ENCODE data around the gene EXOSC3.
A peak's percentile ranks its signal among the peaks of the same experiment; 100 is the strongest.
"Not testable (repeated sequence)": the region's sequence is repeated elsewhere in the genome, so short reads cannot be mapped to it uniquely, and the experiment has no call there.

EXOSC3 gene

DNA sequence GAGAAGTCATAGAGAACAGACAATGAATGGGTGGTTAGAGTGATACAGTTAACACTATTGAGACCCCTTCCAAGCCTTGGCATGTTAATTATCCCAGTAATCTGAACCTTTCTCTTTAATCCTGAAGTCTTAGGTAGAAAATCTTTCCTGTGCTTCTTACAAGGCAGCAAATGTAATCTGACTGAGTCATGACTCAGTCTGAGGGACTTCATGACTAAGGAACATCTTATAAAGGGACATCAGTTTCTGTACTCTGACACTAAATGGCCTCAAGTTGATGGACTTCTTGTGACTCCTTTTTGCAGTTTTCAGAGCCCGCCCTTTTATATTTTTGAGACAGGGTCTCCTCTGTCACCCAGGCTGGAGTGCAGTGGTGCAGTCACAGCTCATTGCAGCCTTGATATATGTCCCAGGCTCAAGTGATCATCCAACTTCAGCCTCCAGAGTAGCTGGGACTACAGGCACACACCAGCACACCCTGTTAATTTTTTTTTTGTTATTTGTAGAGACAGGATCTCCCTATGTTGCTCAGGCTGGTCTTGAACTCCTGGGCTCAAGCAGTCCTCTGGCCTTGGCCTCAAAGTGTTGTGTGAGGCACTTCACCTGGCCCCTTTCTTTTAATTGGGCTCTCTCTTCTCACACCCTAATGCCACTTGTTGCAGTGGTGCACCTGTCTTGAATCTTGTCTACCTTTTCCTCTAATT, 9.5 kb downstream of the EXOSC3 start:
- DNase-seq: no peak

DNA sequence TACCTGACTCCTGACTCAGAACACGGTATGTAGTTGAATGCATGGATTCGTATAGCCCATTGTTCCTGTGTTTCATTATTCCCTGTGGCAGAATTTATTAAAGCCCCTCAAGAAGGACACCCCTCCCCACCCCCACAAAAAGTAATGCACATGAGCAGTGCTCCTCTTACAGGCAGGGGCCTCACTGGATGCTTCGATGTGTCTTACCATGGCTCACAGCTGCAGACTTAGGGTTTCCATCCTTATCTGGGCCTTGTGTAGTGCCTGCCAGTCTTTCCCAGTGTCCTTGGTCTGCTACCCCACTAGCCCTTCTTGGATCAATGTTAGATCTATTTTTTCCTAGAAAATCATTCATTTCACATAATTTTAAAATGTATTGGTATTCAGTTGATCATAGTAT, 14.9 kb downstream of the EXOSC3 start:
- DNase-seq: no peak

DNA sequence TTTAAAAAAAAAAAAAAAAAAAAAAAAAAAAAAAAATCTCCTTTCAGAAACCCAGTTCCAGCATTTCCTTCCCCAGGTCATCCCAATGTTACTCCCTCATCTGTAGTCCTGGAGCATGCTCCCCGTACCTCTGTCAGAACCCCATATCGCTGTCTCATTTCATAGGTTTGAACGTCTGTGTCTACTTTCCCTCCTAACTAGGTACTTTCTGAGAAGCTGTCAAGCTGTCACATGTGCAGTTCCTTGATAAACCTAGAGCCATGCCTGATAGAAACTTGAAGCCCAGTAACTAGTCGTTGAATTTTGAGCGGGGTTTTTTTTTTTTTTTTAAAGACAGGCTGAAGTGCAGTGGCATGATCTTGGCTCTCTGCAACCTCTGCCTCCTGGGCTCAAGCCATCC, 15.6 kb downstream of the EXOSC3 start:
- no peak for DNase-seq

DNA sequence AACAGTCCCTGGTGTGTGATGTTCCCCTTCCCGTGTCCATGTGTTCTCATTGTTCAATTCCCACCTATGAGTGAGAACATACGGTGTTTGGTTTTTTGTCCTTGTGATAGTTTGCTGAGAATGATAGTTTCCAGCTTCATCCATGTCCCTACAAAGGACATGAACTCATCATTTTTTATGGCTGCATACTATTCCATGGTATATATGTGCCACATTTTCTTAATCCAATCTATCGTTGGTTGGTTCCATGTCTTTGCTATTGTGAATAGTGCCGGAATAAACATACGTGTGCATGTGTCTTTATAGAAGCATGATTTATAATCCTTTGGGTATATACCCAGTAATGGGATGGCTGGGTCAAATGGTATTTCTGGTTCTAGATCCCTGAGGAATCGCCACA, 19.6 kb downstream of the EXOSC3 start:
- not testable (repeated sequence) for DNase-seq

DNA sequence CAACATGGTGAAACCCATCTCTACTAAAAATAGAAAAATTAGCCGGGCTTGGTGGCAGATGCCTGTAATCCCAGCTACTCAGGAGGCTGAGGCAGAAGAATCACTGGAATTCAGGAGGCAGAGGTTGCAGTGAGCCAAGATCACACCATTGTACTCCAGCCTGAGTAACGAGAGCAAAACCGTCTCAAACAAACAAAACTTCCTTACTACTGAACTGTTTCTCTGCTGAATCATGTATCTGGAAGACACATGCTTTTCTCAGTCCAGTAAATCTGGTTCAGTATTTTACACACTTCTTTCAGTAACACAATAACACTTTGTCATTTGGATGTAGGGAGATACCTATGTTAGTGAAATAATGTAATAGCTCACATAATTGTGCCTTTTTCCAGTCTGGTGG, 23.4 kb downstream of the EXOSC3 start:
- no peak for DNase-seq

DNA sequence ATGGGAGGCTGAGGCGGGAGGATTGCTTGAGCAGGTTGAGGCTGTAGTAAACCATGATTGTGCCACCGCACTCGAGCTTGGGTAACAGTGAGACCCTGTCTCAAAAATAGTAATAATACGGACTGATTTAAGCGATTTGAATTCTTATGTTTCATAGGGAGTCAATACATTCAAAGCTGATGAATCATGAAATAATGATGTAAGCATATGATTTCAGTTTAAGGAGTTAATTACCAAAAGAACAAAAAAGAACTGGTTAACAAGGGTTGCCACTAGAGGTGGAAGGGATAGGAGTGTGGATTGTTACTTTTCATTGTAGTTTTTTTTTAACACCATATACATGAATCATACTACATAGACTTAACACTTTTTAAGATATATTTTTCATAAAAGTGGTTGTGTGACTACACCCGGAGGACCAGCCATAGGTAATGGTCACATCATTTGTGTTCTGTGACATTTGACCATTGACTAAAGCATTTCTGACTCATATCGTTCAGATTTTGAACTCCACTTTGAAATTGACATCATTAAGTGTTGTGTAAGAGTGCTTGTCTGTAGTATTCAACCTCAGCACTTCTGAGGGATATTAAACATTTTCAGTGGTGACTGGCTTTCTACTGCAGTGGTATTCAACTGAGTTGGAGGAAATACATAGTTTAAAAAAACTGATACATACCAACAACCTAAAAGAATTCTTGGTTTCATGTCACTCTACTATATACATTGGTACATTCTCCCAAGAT, 24.3 kb downstream of the EXOSC3 start:
- no peak for DNase-seq

DNA sequence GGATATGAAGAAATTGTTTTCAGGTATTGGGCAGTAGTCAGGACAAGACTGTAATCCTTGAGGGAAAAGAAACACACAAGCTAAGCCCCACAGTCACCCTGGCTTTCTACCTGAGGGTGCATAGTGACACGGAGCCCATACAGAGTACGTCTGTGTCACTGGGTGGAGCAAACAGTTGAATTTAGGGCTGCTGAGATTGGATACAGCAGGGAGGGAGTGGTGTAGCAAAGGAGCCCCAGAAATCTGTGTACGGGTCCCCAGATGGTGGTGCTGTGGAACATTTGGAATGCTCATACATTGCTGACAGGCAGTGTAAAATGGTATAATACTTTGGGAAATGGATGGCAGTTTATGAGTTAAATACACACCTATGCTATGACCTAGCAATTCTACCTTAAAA, 26.1 kb downstream of the EXOSC3 start:
- DNase-seq: no peak

DNA sequence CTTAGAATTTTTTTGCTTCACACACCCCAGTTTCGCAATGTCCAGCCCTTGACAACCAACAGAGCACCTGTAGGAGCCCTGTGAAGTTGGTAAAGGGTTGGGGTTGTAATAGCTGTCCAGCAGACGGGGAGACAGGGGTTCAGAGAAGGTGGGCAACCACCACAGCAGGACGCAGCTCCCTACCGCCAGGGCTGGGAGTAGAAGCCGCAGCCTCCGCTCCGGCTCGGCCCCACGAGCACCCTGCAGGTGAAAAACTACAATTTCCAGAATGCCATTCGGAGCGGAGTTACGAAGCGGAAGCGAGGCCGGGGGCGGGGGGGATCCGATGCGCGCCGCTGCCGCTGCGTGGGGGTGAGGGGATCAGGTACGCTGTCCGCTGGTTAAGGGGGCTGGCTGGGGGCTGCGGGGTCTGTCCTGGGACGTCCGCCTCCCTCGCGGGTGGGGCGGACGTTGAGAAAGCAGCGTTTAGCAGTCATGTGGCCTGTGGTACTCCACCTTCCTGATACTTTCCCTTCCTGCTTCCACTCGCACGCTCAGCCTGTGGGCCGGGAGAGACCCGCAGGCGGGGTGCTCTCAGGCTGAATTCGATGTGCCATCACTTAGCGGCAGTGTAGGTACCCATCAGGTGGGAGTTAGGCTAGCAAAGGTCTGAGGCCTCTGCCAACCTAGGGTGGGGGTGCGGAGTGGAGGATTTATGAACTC, 31.2 kb downstream of the EXOSC3 start, which contains the start of gene TRMT10B:
Gene TRMT10B (plus strand): TSS at position 317 of the 702 bp plus-strand sequence. CDS start 8,127 bp downstream, outside the sequence.
- DNase-seq: peak; percentile 2

DNA sequence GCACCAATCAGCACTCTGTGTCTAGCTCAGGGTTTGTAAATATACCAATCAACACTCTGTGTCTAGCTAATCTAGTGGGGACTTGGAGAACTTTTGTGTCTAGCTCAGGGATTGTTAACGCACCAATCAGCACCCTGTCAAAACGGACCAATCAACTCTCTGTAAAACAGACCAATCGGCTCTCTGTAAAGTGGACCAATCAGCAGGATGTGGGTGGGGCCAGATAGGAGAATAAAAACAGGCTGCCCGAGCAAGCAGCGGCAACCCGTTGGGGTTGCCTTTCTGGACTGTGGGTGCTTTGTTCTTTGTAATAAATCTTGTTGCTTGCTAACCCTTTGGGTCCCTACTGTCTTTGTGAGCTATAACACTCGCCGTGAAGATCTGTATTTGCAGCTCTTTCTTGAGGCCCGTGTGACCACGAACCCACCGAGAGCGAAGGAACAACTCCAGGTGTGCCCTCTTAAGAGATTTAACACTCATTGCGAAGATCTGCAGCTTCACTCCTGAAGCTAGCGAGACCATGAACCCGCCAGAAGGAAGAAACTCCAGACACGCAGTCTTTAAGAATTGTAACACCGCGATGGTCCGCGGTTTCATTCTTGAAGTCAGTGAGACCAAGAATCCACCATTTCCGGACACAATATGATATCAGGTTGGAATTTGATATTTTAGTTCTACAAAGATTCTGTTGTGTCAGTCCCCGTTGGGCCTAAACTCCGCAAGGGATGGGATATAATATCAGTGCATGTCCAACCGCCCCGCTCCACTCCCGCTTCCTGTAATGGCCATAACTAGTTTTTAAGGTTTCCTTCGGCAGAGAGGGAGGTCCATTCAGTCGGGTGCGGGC, 32.0 kb downstream of the EXOSC3 start:
- DNase-seq: no peak

DNA sequence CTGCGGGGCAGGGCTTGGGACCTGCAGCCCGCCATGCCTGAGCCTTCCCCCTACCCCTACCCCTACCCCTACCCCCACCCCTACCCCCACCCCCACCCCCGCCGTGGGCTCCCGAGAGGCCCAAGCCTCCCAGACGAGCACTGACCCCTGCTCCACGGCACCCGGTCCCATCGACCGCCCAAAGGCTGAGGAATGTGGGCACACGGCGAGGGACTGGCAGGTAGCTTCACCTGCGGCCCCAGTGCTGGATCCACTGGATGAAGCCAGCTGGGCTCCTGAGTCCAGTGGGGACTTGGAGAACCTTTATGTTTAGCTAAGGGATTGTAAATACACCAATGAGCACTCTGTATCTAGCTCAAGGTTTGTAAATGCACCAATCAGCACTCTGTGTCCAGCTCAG, 32.8 kb downstream of the EXOSC3 start:
- not testable (repeated sequence) for DNase-seq

DNA sequence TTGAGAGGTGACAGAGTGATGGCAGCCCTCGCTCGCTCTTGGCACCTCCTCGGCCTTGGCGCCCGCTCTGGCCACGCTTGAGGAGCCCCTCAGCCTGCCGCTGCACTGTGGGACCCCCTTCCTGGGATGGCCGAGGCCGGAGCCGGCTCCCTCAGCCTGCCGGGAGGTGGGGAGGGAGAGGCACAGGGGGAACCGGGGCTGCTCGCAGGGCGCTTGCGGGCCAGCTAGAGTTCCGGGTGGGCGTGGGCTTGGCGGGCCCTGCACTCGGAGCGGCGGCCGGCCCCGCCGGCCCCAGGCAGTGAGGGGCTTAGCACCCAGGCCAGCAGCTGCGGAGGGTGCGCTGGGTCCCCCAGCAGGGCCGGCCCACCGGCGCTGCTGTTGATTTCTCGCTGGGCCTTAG, 33.2 kb downstream of the EXOSC3 start:
- not testable (repeated sequence) for DNase-seq

DNA sequence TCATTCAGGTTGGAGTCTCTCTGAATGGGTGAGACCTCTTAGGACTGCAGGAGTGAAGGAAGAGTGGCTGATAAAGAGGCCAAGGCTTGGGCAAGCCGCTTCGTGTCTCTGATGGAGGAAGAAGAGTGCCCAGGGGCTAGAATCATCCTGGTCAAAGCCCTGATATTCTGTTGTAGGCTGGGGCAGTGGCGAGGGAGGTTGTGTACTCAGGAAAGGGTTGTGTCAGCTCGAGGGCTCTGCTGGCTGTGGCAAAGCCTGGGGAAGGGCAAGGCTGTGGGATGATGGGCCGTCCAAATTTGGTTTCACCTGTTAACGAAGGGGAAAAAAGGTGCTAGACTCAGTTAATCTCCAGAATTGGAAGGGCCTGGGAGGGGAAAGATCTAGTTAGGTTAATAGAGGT, 33.7 kb downstream of the EXOSC3 start:
- no peak for DNase-seq

DNA sequence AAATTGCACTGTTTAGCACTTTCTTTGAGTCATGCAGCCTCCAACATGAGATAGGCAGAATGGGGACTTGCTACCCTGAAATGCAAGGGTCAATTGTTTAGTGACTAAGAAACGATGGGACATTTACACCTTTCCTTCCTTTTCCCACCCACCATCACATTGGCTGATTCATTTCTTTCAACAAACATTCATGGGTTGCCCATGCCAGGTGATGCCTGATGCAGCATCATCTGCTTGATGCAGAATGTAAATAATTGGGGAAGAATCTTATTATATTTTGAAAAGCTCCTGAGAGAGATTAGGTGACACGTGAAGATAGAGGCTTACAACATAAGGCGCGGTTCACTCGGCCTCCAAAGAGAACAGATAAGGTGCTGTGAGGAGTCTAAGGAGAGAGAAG, 35.7 kb downstream of the EXOSC3 start:
- no peak for DNase-seq

DNA sequence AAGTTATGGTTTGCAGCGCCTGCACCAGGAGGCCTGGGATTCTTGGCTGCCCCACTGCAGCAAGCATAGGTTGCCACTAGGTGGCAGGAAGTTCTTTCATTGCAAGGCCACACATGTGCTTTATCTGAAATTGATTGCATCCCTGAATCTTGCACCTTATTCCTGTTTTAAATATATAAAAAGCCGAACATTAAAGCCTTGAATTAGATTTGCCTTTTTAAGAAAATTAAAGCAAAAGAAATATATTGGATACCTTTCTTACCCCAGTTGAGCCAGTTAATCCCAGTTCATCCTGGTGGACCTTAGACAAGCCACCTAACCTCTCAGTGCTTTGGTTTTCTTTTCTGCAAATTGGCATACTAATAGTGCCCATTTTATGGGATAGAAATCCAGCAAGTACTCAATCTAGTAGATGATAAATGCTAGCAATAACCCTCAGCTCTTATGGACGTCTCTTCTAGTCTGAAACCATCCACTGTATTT, 37.6 kb downstream of the EXOSC3 start:
- peak; percentile 30 for DNase-seq

DNA sequence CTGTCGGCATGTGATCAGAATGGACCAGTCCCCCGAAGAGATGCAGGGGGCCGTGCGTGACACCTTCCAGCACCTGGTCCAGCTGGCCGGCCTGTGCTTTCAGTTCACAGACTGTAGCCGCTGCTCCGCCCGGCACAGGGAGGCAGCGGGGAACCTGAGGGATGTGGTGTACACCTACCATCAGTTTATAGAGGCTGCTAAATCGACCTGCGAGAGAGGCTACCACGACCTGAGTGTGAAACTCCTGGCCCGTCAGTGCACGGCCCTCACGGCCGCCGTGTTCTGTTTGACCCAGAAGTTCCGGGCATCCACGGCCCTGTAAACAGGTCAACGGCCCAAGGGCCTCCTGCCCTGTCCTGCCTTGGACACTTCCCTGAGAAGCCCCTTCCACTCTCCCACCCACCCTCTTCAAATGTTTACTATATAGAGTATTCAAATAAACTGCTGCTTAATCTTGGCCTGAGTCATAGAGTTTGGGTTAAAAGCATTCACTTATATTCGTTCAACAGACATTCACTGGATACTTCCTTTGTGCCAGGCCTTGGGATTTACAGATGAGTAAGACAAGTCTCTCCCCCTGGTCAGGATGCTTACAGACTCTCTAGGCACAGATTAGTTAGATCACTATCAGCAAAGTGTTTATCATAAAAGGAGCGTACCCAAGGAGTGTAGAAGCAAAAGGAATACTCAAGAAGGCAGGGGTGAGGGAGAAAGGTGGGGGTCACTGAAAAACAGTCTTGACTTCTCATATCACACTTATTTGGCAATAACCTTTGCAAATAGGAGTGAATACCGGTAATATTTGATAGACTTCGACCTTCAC, 38.2 kb downstream of the EXOSC3 start:
- DNase-seq: no peak

DNA sequence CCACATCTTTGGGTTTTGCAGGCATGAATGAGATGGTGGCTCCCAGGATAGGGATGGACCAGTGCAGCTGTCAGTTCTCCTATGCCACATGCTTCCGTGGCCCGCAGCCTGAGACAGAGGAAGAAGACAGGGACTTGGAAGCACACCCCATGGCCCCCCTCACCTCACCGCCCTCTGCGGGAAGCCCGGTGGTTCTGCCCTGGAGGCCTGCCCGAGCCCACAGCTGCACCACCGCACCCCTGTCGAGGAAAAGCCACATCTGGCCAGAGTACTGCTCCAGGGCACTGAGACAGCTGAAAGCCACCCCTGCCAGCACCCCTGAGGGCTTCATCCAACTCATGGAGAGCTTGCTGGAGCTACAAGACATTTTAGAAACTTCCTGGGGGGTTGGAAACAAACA, 38.9 kb downstream of the EXOSC3 start:
- DNase-seq: no peak

DNA sequence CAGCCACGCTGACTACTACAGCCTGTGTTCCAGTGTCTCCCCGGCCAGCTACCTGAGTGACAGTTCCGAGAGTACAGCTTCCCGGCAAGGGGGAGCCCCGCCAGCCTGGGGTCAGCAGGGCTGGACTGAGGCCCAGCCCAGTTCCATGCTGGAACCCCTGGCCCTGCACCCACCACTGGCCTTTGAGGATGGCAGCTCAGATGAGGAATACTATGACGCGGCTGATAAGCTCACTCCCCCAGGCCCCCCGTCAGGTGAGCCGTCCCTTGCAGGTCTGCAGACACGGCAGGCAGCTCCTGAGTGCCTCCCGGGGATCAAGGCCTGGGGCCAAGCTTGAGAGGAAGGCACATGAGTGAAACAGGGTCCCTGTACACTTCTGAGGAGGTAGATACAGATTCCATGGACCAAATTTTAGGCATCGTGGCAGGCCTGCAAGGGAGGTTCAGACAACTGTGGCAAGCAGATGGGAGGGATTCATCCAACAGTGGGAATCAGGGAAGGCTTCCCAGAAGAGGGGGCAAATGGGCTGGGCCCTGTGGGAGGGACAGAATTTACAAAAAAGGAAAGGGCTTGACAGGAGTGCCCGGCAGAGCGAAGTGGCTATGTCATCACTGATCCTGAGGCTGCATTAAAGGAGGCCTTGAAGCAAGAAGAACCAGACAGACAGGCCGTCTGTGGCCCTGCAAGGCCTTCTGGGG, 44.1 kb downstream of the EXOSC3 start:
- no peak for DNase-seq

DNA sequence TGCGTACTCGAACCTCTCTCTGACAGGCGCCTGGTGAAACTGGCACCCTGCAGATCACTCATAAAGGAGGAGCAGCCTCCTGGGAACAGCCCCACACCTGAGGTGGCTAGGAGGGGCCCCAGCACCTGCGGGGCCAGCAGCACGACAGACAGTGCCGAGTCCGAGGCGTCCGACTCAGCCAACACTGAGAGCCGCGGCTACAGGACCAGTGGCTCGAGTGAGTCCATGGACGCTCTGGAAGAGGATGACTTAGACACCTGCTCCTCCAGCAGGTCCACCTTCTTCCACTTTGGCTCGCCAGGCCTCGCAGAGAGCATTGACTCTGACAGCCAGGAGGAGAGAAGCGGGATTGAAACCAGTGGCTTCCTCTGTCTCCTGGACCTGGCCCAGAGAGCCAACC, 44.7 kb downstream of the EXOSC3 start:
- DNase-seq: no peak

DNA sequence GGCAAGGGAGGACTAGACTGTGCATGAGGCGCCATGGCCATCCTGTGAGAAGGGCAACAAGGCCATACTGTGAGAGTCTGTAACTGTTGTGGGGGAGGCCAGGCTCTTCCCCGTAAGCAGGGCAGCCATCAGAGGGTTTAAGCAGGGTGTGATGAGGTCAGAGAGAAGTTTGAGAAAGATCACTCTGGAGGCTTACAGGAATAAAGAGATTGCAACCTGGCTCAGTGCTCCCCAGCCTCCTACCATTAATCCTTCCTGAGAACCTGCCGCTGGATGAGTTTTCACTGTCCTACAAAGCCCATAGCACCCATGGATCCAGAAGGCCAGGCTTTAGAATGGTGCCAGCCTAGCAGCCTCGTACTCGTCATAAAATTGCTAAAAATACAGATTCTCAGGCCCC, 45.6 kb downstream of the EXOSC3 start:
- DNase-seq: no peak

DNA sequence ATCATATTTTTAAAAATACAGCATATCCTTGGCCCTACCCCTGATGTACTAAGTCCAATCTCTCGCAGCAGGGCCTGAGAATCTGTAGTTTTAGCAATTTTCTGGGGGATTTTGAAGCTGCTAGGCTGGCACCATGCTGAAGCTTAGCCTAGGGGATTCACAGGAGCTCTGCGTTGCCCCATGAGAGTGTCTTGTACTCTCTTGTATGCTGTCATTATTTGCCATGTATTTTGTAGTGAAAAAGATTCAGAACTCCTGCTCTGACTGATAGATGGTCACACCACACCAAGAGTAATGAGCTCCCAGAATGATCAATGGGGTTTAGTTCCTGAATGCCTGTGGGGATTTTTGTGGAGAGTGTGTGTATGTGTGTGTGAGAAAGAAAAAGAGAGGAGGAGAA, 51.9 kb downstream of the EXOSC3 start:
- no peak for DNase-seq

DNA sequence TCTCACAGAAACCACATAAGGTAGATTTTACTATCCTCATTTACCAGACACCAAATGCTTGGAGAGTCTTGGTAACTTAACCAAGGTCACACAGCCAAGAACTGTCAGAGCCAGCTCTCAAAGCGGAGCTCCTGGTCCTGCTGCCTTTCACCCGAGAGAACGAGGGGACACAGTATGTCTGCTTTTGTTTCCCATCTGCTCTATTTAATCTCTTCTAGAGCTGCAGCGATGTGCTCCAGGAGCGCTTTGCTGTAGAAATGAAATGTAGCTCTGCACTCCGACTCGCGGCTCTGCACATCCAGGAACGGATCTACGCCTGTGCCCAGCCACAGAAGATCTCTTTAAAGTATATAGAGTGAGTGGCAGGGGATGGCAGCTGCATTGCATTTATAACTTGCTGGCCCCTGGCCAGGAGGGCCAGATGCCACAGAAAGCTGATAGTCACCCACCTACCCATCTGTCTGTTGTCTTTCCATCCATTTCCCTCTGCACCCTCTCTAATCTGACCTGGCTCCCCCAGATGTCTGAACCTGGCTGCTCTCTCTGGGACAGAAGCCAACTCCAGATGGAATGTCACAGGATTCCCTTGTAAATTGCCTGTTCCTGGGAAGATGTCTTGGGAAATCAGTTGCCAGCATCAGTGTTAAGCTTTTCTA, 52.6 kb downstream of the EXOSC3 start:
- peak; percentile 62 for DNase-seq
